ENCODE measurements around the gene DUOX1. TPM values are rescaled to one million over a fixed set of nuclear protein-coding genes. Genes with fewer than 3 reads are reported as not detected.
"Not testable (repeated sequence)": the region's sequence is repeated elsewhere in the genome, so short reads cannot be mapped to it uniquely, and the experiment has no call there.

DUOX1 gene
- 0.11 and 0.39 TPM in 2 replicates for total RNA-seq

DNA sequence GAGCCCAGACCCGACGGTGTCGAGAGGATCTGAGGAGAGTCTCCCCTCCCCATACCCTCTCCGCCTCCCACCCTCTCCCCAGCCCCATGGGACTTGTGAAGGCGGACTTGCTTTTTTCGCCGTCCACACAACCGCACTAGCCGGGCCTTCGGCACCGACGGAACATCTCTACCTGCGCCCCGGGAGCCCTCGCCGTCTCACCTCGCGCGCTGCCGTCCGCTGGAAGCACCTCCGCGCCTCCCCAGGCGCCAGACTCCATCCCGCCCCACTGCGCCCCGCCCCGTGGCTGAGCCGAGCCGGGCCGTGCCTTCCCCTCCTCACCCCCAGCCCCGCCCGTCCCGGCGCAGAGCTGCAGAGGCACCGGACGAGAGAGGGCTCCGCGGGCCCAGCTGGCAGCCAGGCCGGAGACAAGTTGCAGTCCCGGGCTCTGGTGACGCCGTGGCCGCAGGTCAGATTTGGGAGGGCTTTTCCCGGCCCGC lies at the start of gene DUOX1, which contains the start of gene DUOXA1:
DUOX1 (plus strand) TSS at position 344 of the 479 bp plus-strand sequence. CDS start 1,973 bp downstream, outside the sequence.
DUOXA1 (minus strand) TSS at position 229 of the 479 bp plus-strand sequence. CDS start 6,865 bp downstream, outside the sequence.
- no peak within 1 kb of the TSS for H3K27ac Mint-ChIP-seq
- POLR2A ChIA-PET: interaction anchor here (0.5 kb wide), 1 partner anchor 149 kb away, joined by 3 read pairs; no protein-coding TSS in a partner anchor
- peak; percentile 80 for ATAC-seq (ENCODE audit: low read depth)

DNA sequence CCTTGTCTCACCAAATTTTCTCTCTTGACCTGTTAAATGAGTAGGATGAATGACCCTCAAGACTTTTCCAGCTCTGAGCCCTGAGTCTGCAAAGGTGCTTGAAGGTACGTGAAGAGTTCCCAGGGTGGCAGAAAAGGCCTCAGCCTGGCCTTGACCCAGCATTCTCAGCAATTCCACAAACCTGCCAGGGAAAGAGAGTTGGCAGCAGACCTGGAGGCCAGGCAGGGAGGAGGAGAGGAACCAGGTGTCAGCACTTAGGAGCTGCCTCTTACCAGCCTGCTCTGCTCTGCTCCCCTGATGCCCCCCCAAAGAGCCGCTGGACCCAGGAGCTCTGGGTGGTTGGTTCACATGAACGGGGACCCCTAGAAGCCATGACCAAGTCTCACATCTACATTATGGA lies 49.2 kb upstream of the DUOX1 start:
- CTCF ChIA-PET; H3K9me3 Mint-ChIP-seq; ATAC-seq (ENCODE audit: low read depth); intact Hi-C loops (cut with micrococcal nuclease); H3K4me1 Mint-ChIP-seq; H3K36me3 Mint-ChIP-seq (ENCODE audit: low read depth); DNase-seq; H3K4me3 Mint-ChIP-seq; H3K27ac Mint-ChIP-seq: not testable (repeated sequence)
- POLR2A ChIA-PET: interaction anchor here (0.7 kb wide), 1 partner anchor 15 kb away, joined by 3 read pairs; no protein-coding TSS in a partner anchor
- peaks cover 14% of the 10 kb centered on the region for H3K27me3 Mint-ChIP-seq

More for the DNA sequence above, at the start of gene DUOX1, which contains the start of gene DUOXA1:
- DNase-seq: no peak
- Mint-ChIP-seq H3K36me3 (ENCODE audit: low read depth) (no peaks in the 10 kb centered on the region), H3K4me3 (peak within 1 kb of the TSS; percentile 30), H3K4me1 (peaks cover 9% of the 10 kb centered on the region), H3K27me3 (peaks cover 73% of the 10 kb centered on the region), H3K9me3 (no peaks in the 10 kb centered on the region)
- intact Hi-C loops (cut with micrococcal nuclease): no loop called here
- CTCF ChIA-PET: interaction anchor here (0.7 to 1.4 kb wide), 2 partner anchors 11 to 34 kb away, joined by 3 to 8 read pairs; no protein-coding TSS in a partner anchor
- TF ChIP-seq, protein P1, sequence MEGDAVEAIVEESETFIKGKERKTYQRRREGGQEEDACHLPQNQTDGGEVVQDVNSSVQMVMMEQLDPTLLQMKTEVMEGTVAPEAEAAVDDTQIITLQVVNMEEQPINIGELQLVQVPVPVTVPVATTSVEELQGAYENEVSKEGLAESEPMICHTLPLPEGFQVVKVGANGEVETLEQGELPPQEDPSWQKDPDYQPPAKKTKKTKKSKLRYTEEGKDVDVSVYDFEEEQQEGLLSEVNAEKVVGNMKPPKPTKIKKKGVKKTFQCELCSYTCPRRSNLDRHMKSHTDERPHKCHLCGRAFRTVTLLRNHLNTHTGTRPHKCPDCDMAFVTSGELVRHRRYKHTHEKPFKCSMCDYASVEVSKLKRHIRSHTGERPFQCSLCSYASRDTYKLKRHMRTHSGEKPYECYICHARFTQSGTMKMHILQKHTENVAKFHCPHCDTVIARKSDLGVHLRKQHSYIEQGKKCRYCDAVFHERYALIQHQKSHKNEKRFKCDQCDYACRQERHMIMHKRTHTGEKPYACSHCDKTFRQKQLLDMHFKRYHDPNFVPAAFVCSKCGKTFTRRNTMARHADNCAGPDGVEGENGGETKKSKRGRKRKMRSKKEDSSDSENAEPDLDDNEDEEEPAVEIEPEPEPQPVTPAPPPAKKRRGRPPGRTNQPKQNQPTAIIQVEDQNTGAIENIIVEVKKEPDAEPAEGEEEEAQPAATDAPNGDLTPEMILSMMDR (IDR thresholded peaks at IDR 0.05): no peak

- DNase-seq; H3K4me3 Mint-ChIP-seq; H3K9me3 Mint-ChIP-seq; H3K36me3 Mint-ChIP-seq (ENCODE audit: low read depth); H3K27ac Mint-ChIP-seq; intact Hi-C loops (cut with micrococcal nuclease); POLR2A ChIA-PET; H3K4me1 Mint-ChIP-seq; ATAC-seq (ENCODE audit: low read depth): not testable (repeated sequence)
- H3K27me3 Mint-ChIP-seq: peaks cover 21% of the 10 kb centered on the region
- CTCF ChIA-PET: interaction anchor here (1.2 kb wide), 1 partner anchor 46 kb away, joined by 3 read pairs; no protein-coding TSS in a partner anchor
Observed at GRCh38 chr15:45082412-45082811, 47.4 kb upstream of the DUOX1 start.

DNA sequence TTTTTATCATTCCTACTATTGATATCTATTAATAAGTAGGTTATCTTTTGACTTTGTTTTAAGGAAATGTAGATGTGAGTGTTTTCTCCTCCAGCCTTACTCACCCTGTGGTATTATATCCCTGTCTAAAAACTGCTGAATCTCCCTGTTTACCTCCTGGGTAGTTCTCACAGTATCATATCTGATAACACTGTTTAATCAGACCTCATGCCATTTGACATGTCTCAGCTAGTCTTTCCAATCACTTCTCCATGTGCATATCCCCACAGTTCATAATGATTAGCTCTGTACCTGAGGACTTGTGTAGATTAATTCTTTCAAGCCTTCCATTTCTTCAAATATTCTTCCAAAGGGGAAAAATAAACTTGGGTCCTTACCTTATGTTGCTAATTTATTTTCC lies 46.6 kb upstream of the DUOX1 start:
- intact Hi-C loops (cut with micrococcal nuclease): no loop called here
- Mint-ChIP-seq H3K9me3 (no peaks in the 10 kb centered on the region), H3K4me3 (no peak overlapping the region), H3K27me3 (peaks cover 22% of the 10 kb centered on the region), H3K4me1 (no peaks in the 10 kb centered on the region), H3K27ac (no peak overlapping the region), H3K36me3 (ENCODE audit: low read depth) (no peaks in the 10 kb centered on the region)
- ATAC-seq (ENCODE audit: low read depth) (no peak), DNase-seq (no peak)
- POLR2A ChIA-PET: no interaction called here
- TF ChIP-seq, protein P1 (IDR thresholded peaks at IDR 0.05): no peak
- CTCF ChIA-PET: interaction anchor here (1.2 kb wide), 1 partner anchor 47 kb away, joined by 3 read pairs; no protein-coding TSS in a partner anchor

- H3K4me3 Mint-ChIP-seq: no peak overlapping the region
- H3K36me3 Mint-ChIP-seq (ENCODE audit: low read depth): no peaks in the 10 kb centered on the region
- TF ChIP-seq, protein P1 (IDR thresholded peaks at IDR 0.05): no peak
- no peaks in the 10 kb centered on the region for H3K9me3 Mint-ChIP-seq
- no peak overlapping the region for H3K27ac Mint-ChIP-seq
- DNase-seq: no peak
- no peak for ATAC-seq (ENCODE audit: low read depth)
- CTCF ChIA-PET: no interaction called here
- H3K4me1 Mint-ChIP-seq: no peaks in the 10 kb centered on the region
- intact Hi-C loops (cut with micrococcal nuclease): no loop called here
- peaks cover 22% of the 10 kb centered on the region for H3K27me3 Mint-ChIP-seq
- POLR2A ChIA-PET: no interaction called here
Observed at GRCh38 chr15:45084163-45084562, 45.6 kb upstream of the DUOX1 start.

GRCh38 chr15:45087513-45087912 lies 42.3 kb upstream of the DUOX1 start:
- Mint-ChIP-seq H3K27ac (no peak overlapping the region), H3K4me3 (no peak overlapping the region), H3K27me3 (peaks cover 32% of the 10 kb centered on the region), H3K9me3 (no peaks in the 10 kb centered on the region), H3K4me1 (no peaks in the 10 kb centered on the region), H3K36me3 (ENCODE audit: low read depth) (no peaks in the 10 kb centered on the region)
- TF ChIP-seq, protein P1 (IDR thresholded peaks at IDR 0.05): no peak
- intact Hi-C loops (cut with micrococcal nuclease): no loop called here
- ATAC-seq (ENCODE audit: low read depth) (no peak), DNase-seq (no peak)
- ChIA-PET POLR2A (no interaction called here), CTCF (no interaction called here)
